SK-N-SH treated with all-trans-retinoic acid at 6 μM for 48 hours (cell line): ENCODE measurements around the gene VASN.

Experiments used
- ARNTL ChIP-seq: fragments of 450-650 bp; formaldehyde crosslinking; IDR thresholded peaks from 2 replicates; pipeline ENCODE4 v1.5.0; 2020; ENCODE audit warnings: low read depth, mild to moderate bottlenecking, moderate library complexity, borderline replicate concordance
- CSRNP3 ChIP-seq: fragments of 250-450 bp; sonication (Bioruptor Pico); IDR thresholded peaks from 2 replicates; pipeline ENCODE4 v1.5.1; 2021; ENCODE audit warnings: mild to moderate bottlenecking, moderate library complexity
- ESRRG ChIP-seq: fragments of 250-450 bp; sonication (Bioruptor Pico); IDR thresholded peaks from 2 replicates; pipeline ENCODE4 v1.6.1; 2021; ENCODE audit warnings: mild to moderate bottlenecking
- PATZ1 ChIP-seq: fragments of 250-450 bp; sonication (Bioruptor Pico); IDR thresholded peaks from 2 replicates; pipeline ENCODE4 v1.8.0; 2020; ENCODE audit warnings: mild to moderate bottlenecking, moderate library complexity, borderline replicate concordance
- TCF4 ChIP-seq: fragments of 250-450 bp; sonication (Bioruptor Pico); IDR thresholded peaks from 2 replicates; pipeline ENCODE4 v1.8.0; 2021; ENCODE audit warnings: mild to moderate bottlenecking, moderate library complexity, borderline replicate concordance
- TOX ChIP-seq: fragments of 250-450 bp; sonication (Bioruptor Pico); IDR thresholded peaks from 2 replicates; pipeline ENCODE4 v1.8.0; 2021; ENCODE audit warnings: mild to moderate bottlenecking, moderate library complexity, borderline replicate concordance
- ZFP3 ChIP-seq: fragments of 250-450 bp; sonication (Bioruptor Pico); IDR thresholded peaks from 2 replicates; pipeline ENCODE4 v1.5.0; 2020; ENCODE audit warnings: mild to moderate bottlenecking, moderate library complexity

GRCh38 chr16:4341250-4341649, 30.4 kb upstream of the VASN start:
- TF ChIP-seq ARNTL (CRISPR knock-in tag) = no peak
- no peak for TF ChIP-seq TOX
- no peak for TF ChIP-seq PATZ1 (CRISPR knock-in tag)
- no peak for TF ChIP-seq ESRRG (CRISPR knock-in tag)
- TF ChIP-seq TCF4 (CRISPR knock-in tag) = no peak
- no peak for TF ChIP-seq ZFP3 (CRISPR knock-in tag)
- TF ChIP-seq CSRNP3 (CRISPR knock-in tag) = no peak
